Osteocyte (in vitro differentiated cells): Measurements from ENCODE around the gene MGA. TPM values are rescaled to one million over a fixed set of nuclear protein-coding genes. Genes with fewer than 3 reads are reported as not detected.

Source experiments
- DNase-seq: peaks from one replicate; pipeline ENCODE4 v3.0.0; 2021; ENCODE audit warnings: mixed read lengths; ENCODE audit not compliant: unreplicated experiment; ENCODE audit errors: extremely low spot score
- H3K27ac Mint-ChIP-seq: one replicate; pipeline ENCODE4 v1.8.0; 2021; ENCODE audit warnings: mild to moderate bottlenecking, mixed read lengths; ENCODE audit not compliant: unreplicated experiment
- H3K27me3 Mint-ChIP-seq: one replicate; pipeline ENCODE4 v1.8.0; 2021; ENCODE audit warnings: mixed read lengths; ENCODE audit not compliant: unreplicated experiment
- H3K36me3 Mint-ChIP-seq: one replicate; pipeline ENCODE4 v1.8.0; 2021; ENCODE audit warnings: mixed read lengths; ENCODE audit not compliant: unreplicated experiment
- H3K4me1 Mint-ChIP-seq: one replicate; pipeline ENCODE4 v1.8.0; 2021; ENCODE audit warnings: mixed read lengths; ENCODE audit not compliant: unreplicated experiment
- H3K4me3 Mint-ChIP-seq: one replicate; pipeline ENCODE4 v1.8.0; 2021; ENCODE audit warnings: mild to moderate bottlenecking, moderate library complexity, mixed read lengths; ENCODE audit not compliant: unreplicated experiment
- H3K9me3 Mint-ChIP-seq: one replicate; pipeline ENCODE4 v1.8.0; 2021; ENCODE audit warnings: mixed read lengths; ENCODE audit not compliant: unreplicated experiment
- CTCF ChIP-seq: fragments of 200-600 bp; sonication (generic); IDR thresholded peaks from 2 replicates; pipeline ENCODE4 v1.5.0; 2021; ENCODE audit warnings: antibody characterized with exemption, mild to moderate bottlenecking, moderate library complexity
- total RNA-seq: library from RNA; stranded (reverse); gene quantifications from 2 replicates; pipeline ENCODE4 v1.2.1, GENCODE V29; 2021

Gene MGA
- total RNA-seq, 1 donor from 2014 or later = 47.2 TPM

- Mint-ChIP-seq H3K4me3 (no peak overlapping the region), H3K36me3 (peaks cover 4% of the 10 kb centered on the region), H3K27ac (peak overlapping the region; percentile 4), H3K27me3 (no peaks in the 10 kb centered on the region), H3K9me3 (no peaks in the 10 kb centered on the region), H3K4me1 (peaks cover 48% of the 10 kb centered on the region)
- no peak for TF ChIP-seq CTCF
- DNase-seq = no peak
Observed at GRCh38 chr15:41780727-41781126, 120.5 kb downstream of the MGA start.

GRCh38 chr15:41782371-41783282 is 122.4 kb downstream of the MGA start:
- H3K4me3 Mint-ChIP-seq = no peak overlapping the region
- TF ChIP-seq CTCF = no peak
- H3K27me3 Mint-ChIP-seq = no peaks in the 10 kb centered on the region
- H3K9me3 Mint-ChIP-seq = no peaks in the 10 kb centered on the region
- DNase-seq = no peak
- H3K36me3 Mint-ChIP-seq = peaks cover 4% of the 10 kb centered on the region
- H3K4me1 Mint-ChIP-seq = peaks cover 30% of the 10 kb centered on the region
- H3K27ac Mint-ChIP-seq = no peak overlapping the region

- DNase-seq = no peak
- TF ChIP-seq CTCF = no peak
- H3K36me3 Mint-ChIP-seq = peaks cover 4% of the 10 kb centered on the region
- H3K4me1 Mint-ChIP-seq = peaks cover 23% of the 10 kb centered on the region
- no peaks in the 10 kb centered on the region for H3K27me3 Mint-ChIP-seq
- H3K9me3 Mint-ChIP-seq = no peaks in the 10 kb centered on the region
- no peak overlapping the region for H3K27ac Mint-ChIP-seq
- no peak overlapping the region for H3K4me3 Mint-ChIP-seq
Observed at GRCh38 chr15:41783296-41783695, 123.1 kb downstream of the MGA start.

- Mint-ChIP-seq H3K36me3 (no peaks in the 10 kb centered on the region), H3K4me1 (peaks cover 35% of the 10 kb centered on the region), H3K27me3 (no peaks in the 10 kb centered on the region), H3K27ac (no peak overlapping the region), H3K4me3 (no peak overlapping the region), H3K9me3 (no peaks in the 10 kb centered on the region)
- no peak for TF ChIP-seq CTCF
- no peak for DNase-seq
Observed at GRCh38 chr15:41788262-41788661, 128.1 kb downstream of the MGA start.

GRCh38 chr15:41789236-41789635 is 129.0 kb downstream of the MGA start:
- Mint-ChIP-seq H3K4me3 (no peak overlapping the region), H3K4me1 (peaks cover 43% of the 10 kb centered on the region), H3K27me3 (no peaks in the 10 kb centered on the region), H3K27ac (no peak overlapping the region), H3K9me3 (no peaks in the 10 kb centered on the region), H3K36me3 (no peaks in the 10 kb centered on the region)
- DNase-seq = no peak
- TF ChIP-seq CTCF = no peak
